GM23338 (cell line): ENCODE data around the gene STXBP3. TPM values are rescaled to one million over a fixed set of nuclear protein-coding genes. Genes with fewer than 3 reads are reported as not detected.

Experiments
- ATAC-seq: fragments of 200-7000 bp; cut with Tn5 transposase; 3 replicates; pipeline ENCODE4 v1.9.1; 2020
- DNase-seq: peaks from one replicate; pipeline ENCODE4 v3.0.0-alpha.2; 2015; ENCODE audit warnings: low spot score
- H2AFZ ChIP-seq: fragments of 200-600 bp; sonication (generic); 2 replicates; pipeline ENCODE4 v1.8.0; 2016; ENCODE audit warnings: antibody characterized with exemption, mild to moderate bottlenecking, moderate library complexity
- H3F3A ChIP-seq: fragments of 200-600 bp; sonication (generic); replicated peaks from 2 replicates; pipeline ENCODE4 v1.8.0; 2017; ENCODE audit warnings: antibody characterized with exemption, mixed run types, low read depth
- H3K27ac ChIP-seq: fragments of 200-600 bp; sonication (generic); 2 replicates; pipeline ENCODE4 v1.6.1; 2016; ENCODE audit warnings: low read depth
- H3K27me3 ChIP-seq: fragments of 200-600 bp; sonication (generic); 2 replicates; pipeline ENCODE4 v1.8.0; 2016; ENCODE audit warnings: mild to moderate bottlenecking, mixed run types, moderate library complexity; ENCODE audit not compliant: insufficient read depth
- H3K36me3 ChIP-seq: fragments of 200-600 bp; sonication (generic); 2 replicates; pipeline ENCODE4 v1.8.0; 2016; ENCODE audit warnings: mild to moderate bottlenecking; ENCODE audit not compliant: insufficient read depth
- H3K4me1 ChIP-seq: fragments of 200-600 bp; sonication (generic); 2 replicates; pipeline ENCODE4 v1.8.0; 2016; ENCODE audit warnings: mild to moderate bottlenecking, moderate library complexity; ENCODE audit not compliant: insufficient read depth
- H3K4me2 ChIP-seq: fragments of 200-600 bp; sonication (generic); 2 replicates; pipeline ENCODE4 v1.7.1; 2017; ENCODE audit warnings: mixed run types
- H3K4me3 ChIP-seq: fragments of 200-600 bp; sonication (generic); 2 replicates; pipeline ENCODE4 v1.6.1; 2016; ENCODE audit warnings: mixed run types
- H3K79me2 ChIP-seq: fragments of 200-600 bp; sonication (generic); replicated peaks from 2 replicates; pipeline ENCODE4 v1.8.0; 2017; ENCODE audit warnings: mild to moderate bottlenecking; ENCODE audit not compliant: insufficient read depth
- H3K9me2 ChIP-seq: fragments of 200-600 bp; sonication (generic); 2 replicates; pipeline ENCODE4 v1.8.0; 2017; ENCODE audit not compliant: insufficient read depth
- H4K20me1 ChIP-seq: fragments of 200-600 bp; sonication (generic); replicated peaks from 2 replicates; pipeline ENCODE4 v1.8.0; 2017; ENCODE audit warnings: mild to moderate bottlenecking; ENCODE audit not compliant: insufficient read depth
- H3K27ac Mint-ChIP-seq: 2 replicates; pipeline ENCODE4 v1.8.0; 2020; ENCODE audit warnings: inconsistent platforms, mild to moderate bottlenecking, moderate library complexity, mixed read lengths
- H3K27me3 Mint-ChIP-seq: 3 replicates; pipeline ENCODE4 v1.8.0; 2022; ENCODE audit warnings: low read depth, mild to moderate bottlenecking, moderate library complexity, mixed read lengths, inconsistent platforms; ENCODE audit not compliant: insufficient read depth, poor library complexity
- H3K36me3 Mint-ChIP-seq: 3 replicates; pipeline ENCODE4 v1.8.0; 2021; ENCODE audit warnings: low read depth, mild to moderate bottlenecking, inconsistent platforms, moderate library complexity, mixed read lengths
- H3K4me1 Mint-ChIP-seq: 3 replicates; pipeline ENCODE4 v1.8.0; 2020; ENCODE audit warnings: mild to moderate bottlenecking, inconsistent platforms, mixed read lengths
- H3K4me3 Mint-ChIP-seq: 3 replicates; pipeline ENCODE4 v1.8.0; 2021; ENCODE audit warnings: moderate library complexity, mild to moderate bottlenecking, inconsistent platforms, mixed read lengths
- H3K9me3 Mint-ChIP-seq: 3 replicates; pipeline ENCODE4 v1.8.0; 2020; ENCODE audit warnings: moderate library complexity, mild to moderate bottlenecking, inconsistent platforms, mixed read lengths
- CREB1 ChIP-seq: fragments of 250-450 bp; sonication (Bioruptor Pico); IDR thresholded peaks from 2 replicates; pipeline ENCODE4 v1.5.0; 2020; ENCODE audit warnings: low read depth, mild to moderate bottlenecking, moderate library complexity
- EZH2 ChIP-seq: fragments of 200-600 bp; sonication (generic); IDR thresholded peaks from one replicate; pipeline ENCODE4 v1.8.0; 2017; ENCODE audit warnings: antibody characterized with exemption, mild to moderate bottlenecking, low read depth; ENCODE audit not compliant: unreplicated experiment
- EZH2phosphoT487 ChIP-seq: fragments of 200-600 bp; sonication (generic); IDR thresholded peaks from one replicate; pipeline ENCODE4 v1.8.1; 2018; ENCODE audit warnings: antibody characterized with exemption; ENCODE audit not compliant: unreplicated experiment
- JUNB ChIP-seq: IDR thresholded peaks from one replicate; pipeline ENCODE4 v1.6.1; 2016; ENCODE audit warnings: antibody characterized with exemption; ENCODE audit not compliant: unreplicated experiment
- POLR2AphosphoS5 ChIP-seq: IDR thresholded peaks from 2 replicates; pipeline ENCODE4 v1.6.1; 2016; ENCODE audit warnings: antibody characterized with exemption, low read depth
- ZNF331 ChIP-seq: fragments of 250-450 bp; sonication (Bioruptor Pico); IDR thresholded peaks from 2 replicates; pipeline ENCODE4 v1.5.0; 2020; ENCODE audit warnings: low read depth, mild to moderate bottlenecking, moderate library complexity
- polyA plus RNA-seq: library from polyadenylated mRNA; unstranded; fragments of >200 nt; fragmentation: Nextera tagmentation; extraction: Ambion mirVana; gene quantifications from 2 replicates; pipeline ENCODE4 v1.2.1, GENCODE V29; 2016
- total RNA-seq: library from RNA; depleted of rRNA; stranded (reverse); fragments of >200 nt; shearing (Covaris generic); gene quantifications from 2 replicates; pipeline ENCODE4 v1.2.3, GENCODE V29; 2014
- TF ChIP-seq, protein P1 (sequence below): IDR thresholded peaks from one replicate; pipeline ENCODE4 v1.6.1; 2018; ENCODE audit warnings: antibody characterized with exemption; ENCODE audit not compliant: unreplicated experiment
- TF ChIP-seq, protein P2 (sequence below): fragments of 250-450 bp; sonication (Bioruptor Pico); IDR thresholded peaks from 2 replicates; pipeline ENCODE4 v1.5.0; 2020; ENCODE audit warnings: mild to moderate bottlenecking, moderate library complexity
- TF ChIP-seq, protein P3 (sequence below), 2 experiments: fragments of 200-600 bp in 1 of 2; sonication (generic) in 1 of 2; conservative IDR thresholded peaks; 2 replicates each; pipeline versions ENCODE4 v1.5.1 to v1.6.1; 2016 to 2017; ENCODE audit warnings: antibody characterized with exemption in 2 of 2, low read depth in 2 of 2, mild to moderate bottlenecking in 2 of 2, moderate library complexity in 1 of 2

The STXBP3 gene
- total and polyA plus RNA-seq, 2 experiments from 2014 or later = 28.5 to 37.4 TPM

DNA sequence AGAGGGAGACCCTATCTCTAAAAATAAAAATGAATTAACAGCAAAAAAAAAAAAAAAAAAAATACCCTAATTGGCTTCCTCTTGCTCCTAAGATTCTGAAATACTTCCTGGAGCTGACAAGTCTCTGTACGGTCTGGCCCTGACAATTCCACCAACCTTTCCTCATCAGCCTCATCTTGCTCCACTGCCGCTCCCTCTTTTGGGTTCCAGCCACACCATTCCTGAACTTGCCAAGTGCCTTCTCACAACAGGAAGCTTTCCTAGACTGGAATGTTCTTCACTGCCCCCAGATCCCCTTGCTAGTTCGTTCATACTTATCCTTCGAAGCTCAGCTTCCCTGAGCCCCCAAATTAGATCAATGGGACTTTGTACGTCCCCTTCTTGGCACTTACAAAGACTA lies 73.4 kb downstream of the STXBP3 start (continued):
- TF ChIP-seq, protein P1, sequence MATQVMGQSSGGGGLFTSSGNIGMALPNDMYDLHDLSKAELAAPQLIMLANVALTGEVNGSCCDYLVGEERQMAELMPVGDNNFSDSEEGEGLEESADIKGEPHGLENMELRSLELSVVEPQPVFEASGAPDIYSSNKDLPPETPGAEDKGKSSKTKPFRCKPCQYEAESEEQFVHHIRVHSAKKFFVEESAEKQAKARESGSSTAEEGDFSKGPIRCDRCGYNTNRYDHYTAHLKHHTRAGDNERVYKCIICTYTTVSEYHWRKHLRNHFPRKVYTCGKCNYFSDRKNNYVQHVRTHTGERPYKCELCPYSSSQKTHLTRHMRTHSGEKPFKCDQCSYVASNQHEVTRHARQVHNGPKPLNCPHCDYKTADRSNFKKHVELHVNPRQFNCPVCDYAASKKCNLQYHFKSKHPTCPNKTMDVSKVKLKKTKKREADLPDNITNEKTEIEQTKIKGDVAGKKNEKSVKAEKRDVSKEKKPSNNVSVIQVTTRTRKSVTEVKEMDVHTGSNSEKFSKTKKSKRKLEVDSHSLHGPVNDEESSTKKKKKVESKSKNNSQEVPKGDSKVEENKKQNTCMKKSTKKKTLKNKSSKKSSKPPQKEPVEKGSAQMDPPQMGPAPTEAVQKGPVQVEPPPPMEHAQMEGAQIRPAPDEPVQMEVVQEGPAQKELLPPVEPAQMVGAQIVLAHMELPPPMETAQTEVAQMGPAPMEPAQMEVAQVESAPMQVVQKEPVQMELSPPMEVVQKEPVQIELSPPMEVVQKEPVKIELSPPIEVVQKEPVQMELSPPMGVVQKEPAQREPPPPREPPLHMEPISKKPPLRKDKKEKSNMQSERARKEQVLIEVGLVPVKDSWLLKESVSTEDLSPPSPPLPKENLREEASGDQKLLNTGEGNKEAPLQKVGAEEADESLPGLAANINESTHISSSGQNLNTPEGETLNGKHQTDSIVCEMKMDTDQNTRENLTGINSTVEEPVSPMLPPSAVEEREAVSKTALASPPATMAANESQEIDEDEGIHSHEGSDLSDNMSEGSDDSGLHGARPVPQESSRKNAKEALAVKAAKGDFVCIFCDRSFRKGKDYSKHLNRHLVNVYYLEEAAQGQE = no peak
- no peak for TF ChIP-seq CREB1
- TF ChIP-seq, protein P2, sequence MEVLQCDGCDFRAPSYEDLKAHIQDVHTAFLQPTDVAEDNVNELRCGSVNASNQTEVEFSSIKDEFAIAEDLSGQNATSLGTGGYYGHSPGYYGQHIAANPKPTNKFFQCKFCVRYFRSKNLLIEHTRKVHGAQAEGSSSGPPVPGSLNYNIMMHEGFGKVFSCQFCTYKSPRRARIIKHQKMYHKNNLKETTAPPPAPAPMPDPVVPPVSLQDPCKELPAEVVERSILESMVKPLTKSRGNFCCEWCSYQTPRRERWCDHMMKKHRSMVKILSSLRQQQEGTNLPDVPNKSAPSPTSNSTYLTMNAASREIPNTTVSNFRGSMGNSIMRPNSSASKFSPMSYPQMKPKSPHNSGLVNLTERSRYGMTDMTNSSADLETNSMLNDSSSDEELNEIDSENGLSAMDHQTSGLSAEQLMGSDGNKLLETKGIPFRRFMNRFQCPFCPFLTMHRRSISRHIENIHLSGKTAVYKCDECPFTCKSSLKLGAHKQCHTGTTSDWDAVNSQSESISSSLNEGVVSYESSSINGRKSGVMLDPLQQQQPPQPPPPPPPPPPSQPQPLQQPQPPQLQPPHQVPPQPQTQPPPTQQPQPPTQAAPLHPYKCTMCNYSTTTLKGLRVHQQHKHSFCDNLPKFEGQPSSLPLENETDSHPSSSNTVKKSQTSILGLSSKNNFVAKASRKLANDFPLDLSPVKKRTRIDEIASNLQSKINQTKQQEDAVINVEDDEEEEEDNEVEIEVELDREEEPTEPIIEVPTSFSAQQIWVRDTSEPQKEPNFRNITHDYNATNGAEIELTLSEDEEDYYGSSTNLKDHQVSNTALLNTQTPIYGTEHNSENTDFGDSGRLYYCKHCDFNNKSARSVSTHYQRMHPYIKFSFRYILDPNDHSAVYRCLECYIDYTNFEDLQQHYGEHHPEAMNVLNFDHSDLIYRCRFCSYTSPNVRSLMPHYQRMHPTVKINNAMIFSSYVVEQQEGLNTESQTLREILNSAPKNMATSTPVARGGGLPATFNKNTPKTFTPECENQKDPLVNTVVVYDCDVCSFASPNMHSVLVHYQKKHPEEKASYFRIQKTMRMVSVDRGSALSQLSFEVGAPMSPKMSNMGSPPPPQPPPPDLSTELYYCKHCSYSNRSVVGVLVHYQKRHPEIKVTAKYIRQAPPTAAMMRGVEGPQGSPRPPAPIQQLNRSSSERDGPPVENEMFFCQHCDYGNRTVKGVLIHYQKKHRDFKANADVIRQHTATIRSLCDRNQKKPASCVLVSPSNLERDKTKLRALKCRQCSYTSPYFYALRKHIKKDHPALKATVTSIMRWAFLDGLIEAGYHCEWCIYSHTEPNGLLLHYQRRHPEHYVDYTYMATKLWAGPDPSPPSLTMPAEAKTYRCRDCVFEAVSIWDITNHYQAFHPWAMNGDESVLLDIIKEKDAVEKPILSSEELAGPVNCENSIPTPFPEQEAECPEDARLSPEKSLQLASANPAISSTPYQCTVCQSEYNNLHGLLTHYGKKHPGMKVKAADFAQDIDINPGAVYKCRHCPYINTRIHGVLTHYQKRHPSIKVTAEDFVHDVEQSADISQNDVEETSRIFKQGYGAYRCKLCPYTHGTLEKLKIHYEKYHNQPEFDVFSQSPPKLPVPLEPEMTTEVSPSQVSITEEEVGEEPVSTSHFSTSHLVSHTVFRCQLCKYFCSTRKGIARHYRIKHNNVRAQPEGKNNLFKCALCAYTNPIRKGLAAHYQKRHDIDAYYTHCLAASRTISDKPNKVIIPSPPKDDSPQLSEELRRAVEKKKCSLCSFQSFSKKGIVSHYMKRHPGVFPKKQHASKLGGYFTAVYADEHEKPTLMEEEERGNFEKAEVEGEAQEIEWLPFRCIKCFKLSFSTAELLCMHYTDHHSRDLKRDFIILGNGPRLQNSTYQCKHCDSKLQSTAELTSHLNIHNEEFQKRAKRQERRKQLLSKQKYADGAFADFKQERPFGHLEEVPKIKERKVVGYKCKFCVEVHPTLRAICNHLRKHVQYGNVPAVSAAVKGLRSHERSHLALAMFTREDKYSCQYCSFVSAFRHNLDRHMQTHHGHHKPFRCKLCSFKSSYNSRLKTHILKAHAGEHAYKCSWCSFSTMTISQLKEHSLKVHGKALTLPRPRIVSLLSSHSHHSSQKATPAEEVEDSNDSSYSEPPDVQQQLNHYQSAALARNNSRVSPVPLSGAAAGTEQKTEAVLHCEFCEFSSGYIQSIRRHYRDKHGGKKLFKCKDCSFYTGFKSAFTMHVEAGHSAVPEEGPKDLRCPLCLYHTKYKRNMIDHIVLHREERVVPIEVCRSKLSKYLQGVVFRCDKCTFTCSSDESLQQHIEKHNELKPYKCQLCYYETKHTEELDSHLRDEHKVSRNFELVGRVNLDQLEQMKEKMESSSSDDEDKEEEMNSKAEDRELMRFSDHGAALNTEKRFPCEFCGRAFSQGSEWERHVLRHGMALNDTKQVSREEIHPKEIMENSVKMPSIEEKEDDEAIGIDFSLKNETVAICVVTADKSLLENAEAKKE (CRISPR knock-in tag) = no peak

DNA sequence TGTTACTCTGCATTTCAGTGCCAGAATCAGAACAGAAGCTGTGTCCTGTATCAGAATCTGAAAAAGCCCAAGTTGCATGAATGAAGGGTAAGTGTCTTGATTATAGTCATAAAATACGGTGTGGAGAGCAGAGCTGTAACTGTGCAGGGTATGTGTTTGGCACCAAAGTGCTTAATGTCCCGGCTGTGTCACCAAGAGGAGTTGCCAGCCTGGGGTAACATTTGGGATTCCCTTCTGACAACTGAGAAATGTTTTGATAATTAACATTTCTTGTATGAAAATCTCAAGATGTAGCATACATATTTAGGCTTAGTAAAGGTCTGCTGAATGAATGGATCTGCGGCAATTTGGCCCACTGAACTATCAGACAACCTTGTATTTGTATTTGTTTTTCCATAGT lies 77.2 kb downstream of the STXBP3 start:
- Histone ChIP-seq H3K27me3 (no peaks in the 10 kb centered on the region), H3K27ac (no peak overlapping the region), H2AFZ (no peak overlapping the region), H3K4me1 (no peaks in the 10 kb centered on the region), H3K79me2 (no peaks in the 10 kb centered on the region), H3K4me3 (no peak overlapping the region), H3K36me3 (no peaks in the 10 kb centered on the region), H3K4me2 (no peak overlapping the region), H4K20me1 (no peaks in the 10 kb centered on the region), H3F3A (no peaks in the 10 kb centered on the region), H3K9me2 (no peaks in the 10 kb centered on the region; the same call in 1 of the 2 replicates)
- no peak overlapping the region for H3K4me3 Mint-ChIP-seq
- no peak for DNase-seq
- H3K4me1 Mint-ChIP-seq = peaks cover 5% of the 10 kb centered on the region; the same call in 1 of the 3 replicates
- TF ChIP-seq EZH2 (no peak), EZH2phosphoT487 (no peak), POLR2AphosphoS5 (no peak), CREB1 (no peak), JUNB (no peak), ZNF331 (CRISPR knock-in tag) (no peak)
- TF ChIP-seq, protein P3, sequence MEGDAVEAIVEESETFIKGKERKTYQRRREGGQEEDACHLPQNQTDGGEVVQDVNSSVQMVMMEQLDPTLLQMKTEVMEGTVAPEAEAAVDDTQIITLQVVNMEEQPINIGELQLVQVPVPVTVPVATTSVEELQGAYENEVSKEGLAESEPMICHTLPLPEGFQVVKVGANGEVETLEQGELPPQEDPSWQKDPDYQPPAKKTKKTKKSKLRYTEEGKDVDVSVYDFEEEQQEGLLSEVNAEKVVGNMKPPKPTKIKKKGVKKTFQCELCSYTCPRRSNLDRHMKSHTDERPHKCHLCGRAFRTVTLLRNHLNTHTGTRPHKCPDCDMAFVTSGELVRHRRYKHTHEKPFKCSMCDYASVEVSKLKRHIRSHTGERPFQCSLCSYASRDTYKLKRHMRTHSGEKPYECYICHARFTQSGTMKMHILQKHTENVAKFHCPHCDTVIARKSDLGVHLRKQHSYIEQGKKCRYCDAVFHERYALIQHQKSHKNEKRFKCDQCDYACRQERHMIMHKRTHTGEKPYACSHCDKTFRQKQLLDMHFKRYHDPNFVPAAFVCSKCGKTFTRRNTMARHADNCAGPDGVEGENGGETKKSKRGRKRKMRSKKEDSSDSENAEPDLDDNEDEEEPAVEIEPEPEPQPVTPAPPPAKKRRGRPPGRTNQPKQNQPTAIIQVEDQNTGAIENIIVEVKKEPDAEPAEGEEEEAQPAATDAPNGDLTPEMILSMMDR (conservative IDR thresholded peaks at IDR 0.05; ENCODE audit: low read depth in 2 of 2) = no peak
- H3K27ac Mint-ChIP-seq = no peak overlapping the region
- ATAC-seq = no peak
- no peaks in the 10 kb centered on the region for H3K9me3 Mint-ChIP-seq
- H3K36me3 Mint-ChIP-seq = no peaks in the 10 kb centered on the region
- H3K27me3 Mint-ChIP-seq = peaks cover 2% of the 10 kb centered on the region
